Keratinocyte (primary cell): ENCODE measurements around the gene KCNMA1. TPM values are rescaled to one million over a fixed set of nuclear protein-coding genes. Genes with fewer than 3 reads are reported as not detected.

ENCODE experiments used
- DNase-seq: peaks from one replicate; pipeline ENCODE4 v3.0.0-alpha.2; 2011; ENCODE audit warnings: low read depth, missing footprints, low spot score
- FAIRE-seq: peaks from 2 replicates; lab custom pipeline; 2011; peaks lifted over from hg19 to GRCh38; lab: Jason Lieb, UNC
- H2AFZ ChIP-seq: 2 replicates; pipeline ENCODE4 v1.6.0; 2012; ENCODE audit warnings: low read length, control low read depth, inconsistent platforms; ENCODE audit not compliant: control insufficient read depth
- H3K27ac ChIP-seq: 2 replicates; pipeline ENCODE4 v1.5.1; 2011; ENCODE audit warnings: low read length; ENCODE audit not compliant: control insufficient read depth, insufficient read depth
- H3K27me3 ChIP-seq: 3 replicates; pipeline ENCODE4 v1.6.0; 2011; ENCODE audit warnings: low read length; ENCODE audit not compliant: control insufficient read depth, insufficient read depth; ENCODE audit errors: extremely low read depth
- H3K36me3 ChIP-seq, 2 experiments: 2 replicates in 1 of 2; 3 replicates in 1 of 2; pipeline ENCODE4 v1.5.1; 2011; ENCODE audit warnings: low read length in 2 of 2, mild to moderate bottlenecking in 1 of 2; ENCODE audit not compliant: control insufficient read depth in 2 of 2, insufficient read depth in 2 of 2; ENCODE audit errors: extremely low read depth in 1 of 2
- H3K4me1 ChIP-seq: 3 replicates; pipeline ENCODE4 v1.5.1; 2011; ENCODE audit warnings: low read length; ENCODE audit not compliant: control insufficient read depth, insufficient read depth; ENCODE audit errors: extremely low read depth
- H3K4me2 ChIP-seq: 3 replicates; pipeline ENCODE4 v1.6.0; 2011; ENCODE audit warnings: low read depth, low read length; ENCODE audit not compliant: control insufficient read depth, insufficient read depth; ENCODE audit errors: extremely low read depth
- H3K4me3 ChIP-seq, 3 experiments: fragments of 200-600 bp in 1 of 3; sonication (generic) in 1 of 3; 2 replicates in 2 of 3; 3 replicates in 1 of 3; pipeline ENCODE4 v1.5.1; 2011 to 2016; ENCODE audit warnings: low read length in 3 of 3, mild to moderate bottlenecking in 3 of 3, control low read depth in 2 of 3, inconsistent platforms in 1 of 3, low read depth in 1 of 3, mixed read lengths in 1 of 3, mixed run types in 1 of 3, moderate library complexity in 1 of 3; ENCODE audit not compliant: control insufficient read depth in 2 of 3, insufficient read depth in 2 of 3; ENCODE audit errors: extremely low read depth in 1 of 3
- H3K79me2 ChIP-seq: 2 replicates; pipeline ENCODE4 v1.6.0; 2012; ENCODE audit warnings: low read length; ENCODE audit not compliant: control insufficient read depth, insufficient read depth
- H3K9ac ChIP-seq: 3 replicates; pipeline ENCODE4 v1.6.0; 2011; ENCODE audit warnings: low read length; ENCODE audit not compliant: control insufficient read depth, insufficient read depth; ENCODE audit errors: extremely low read depth
- H3K9me1 ChIP-seq: 3 replicates; pipeline ENCODE4 v1.6.0; 2011; ENCODE audit warnings: low read length; ENCODE audit not compliant: control insufficient read depth, insufficient read depth; ENCODE audit errors: extremely low read depth
- H3K9me3 ChIP-seq: 2 replicates; pipeline ENCODE4 v1.5.1; 2012; ENCODE audit warnings: low read depth, low read length; ENCODE audit not compliant: control insufficient read depth
- H4K20me1 ChIP-seq: 3 replicates; pipeline ENCODE4 v1.6.0; 2011; ENCODE audit warnings: low read length; ENCODE audit not compliant: control insufficient read depth, insufficient read depth; ENCODE audit errors: extremely low read depth
- CTCF ChIP-seq, 3 experiments: IDR thresholded peaks in 1 of 3; conservative IDR thresholded peaks in 1 of 3; optimal IDR thresholded peaks in 1 of 3; 2 replicates in 2 of 3; 3 replicates in 1 of 3; pipeline versions ENCODE3 to v1.5.1; 2011; ENCODE audit warnings: low read length in 3 of 3, mild to moderate bottlenecking in 3 of 3, moderate library complexity in 2 of 3, control low read depth in 1 of 3, inconsistent platforms in 1 of 3; ENCODE audit not compliant: insufficient read depth in 2 of 3; ENCODE audit errors: extremely low read depth in 1 of 3
- EZH2 ChIP-seq: IDR thresholded peaks from one replicate; pipeline ENCODE4 v1.6.1; 2012; ENCODE audit warnings: inconsistent platforms, mild to moderate bottlenecking, low read length, moderate library complexity
- dilution Hi-C: fragments of 300-500 bp; cut with MboI; formaldehyde crosslinking; loops from one replicate; pipeline ENCODE4 v1.7.0; 2020; ENCODE audit warnings: low sequenced_read_pairs; ENCODE audit not compliant: extremely low pct_ligation_motif_present
- polyA plus RNA-seq, 5 experiments: library from polyadenylated mRNA; depleted of rRNA in 3 of 5; stranded (reverse) in 3 of 5; stranded (forward) in 1 of 5; unstranded in 1 of 5; fragments of >200 nt; gene quantifications; 1 replicate in 1 of 5; 2 replicates in 3 of 5; 3 replicates in 1 of 5; pipeline versions ENCODE4 v1.2.1 to v1.2.3, GENCODE V29; 2011 to 2012; ENCODE audit warnings: missing spikeins in 2 of 5, low read depth in 1 of 5, low replicate concordance in 1 of 5

The KCNMA1 gene
- polyA plus RNA-seq, 1 donor (not counting 4 experiments of a cell fraction or from before 2014, with no cell fraction given) = 6.3 TPM

DNA sequence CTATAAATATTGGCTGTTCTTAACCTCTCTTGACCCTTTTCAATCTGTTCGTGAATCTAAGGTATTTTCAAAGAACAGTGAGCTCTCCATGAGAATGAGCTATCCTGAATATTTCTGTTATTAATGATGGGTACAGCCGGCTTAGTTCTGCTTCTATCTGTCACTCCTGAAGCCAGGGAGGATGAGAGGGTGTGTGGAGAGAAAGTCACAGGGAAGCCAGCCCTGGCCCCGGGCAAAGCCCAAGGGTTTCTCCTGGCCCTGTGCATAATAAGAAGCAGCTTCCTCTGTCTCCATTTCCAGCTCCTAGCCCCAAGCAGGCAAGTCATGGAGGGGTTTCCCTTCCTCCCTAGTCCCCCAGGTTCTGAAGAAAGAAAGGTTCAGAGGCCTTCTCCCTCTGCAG, 151.1 kb downstream of the KCNMA1 start:
- H3K4me1 ChIP-seq = no peaks in the 10 kb centered on the region
- dilution Hi-C loops = no loop called here
- no peaks in the 10 kb centered on the region for H4K20me1 ChIP-seq
- no peak for TF ChIP-seq CTCF (optimal IDR thresholded peaks at IDR 0.05 in 1 of 3, IDR thresholded peaks at IDR 0.05 in 1 of 3, conservative IDR thresholded peaks at IDR 0.05 in 1 of 3; ENCODE audit: extremely low read depth in 1 of 3, insufficient read depth in 2 of 3, low read length in 3 of 3)
- TF ChIP-seq EZH2 = no peak
- H3K36me3 ChIP-seq = no peaks in the 10 kb centered on the region
- H3K9ac ChIP-seq = no peak overlapping the region
- H3K79me2 ChIP-seq = no peaks in the 10 kb centered on the region
- H3K27ac ChIP-seq = no peak overlapping the region
- H3K4me3 ChIP-seq = no peak overlapping the region
- H3K9me3 ChIP-seq = no peaks in the 10 kb centered on the region
- DNase-seq (no peak), FAIRE-seq (no peak)
- no peaks in the 10 kb centered on the region for H3K27me3 ChIP-seq
- H2AFZ ChIP-seq = no peak overlapping the region
- no peak overlapping the region for H3K4me2 ChIP-seq
- no peaks in the 10 kb centered on the region for H3K9me1 ChIP-seq

DNA sequence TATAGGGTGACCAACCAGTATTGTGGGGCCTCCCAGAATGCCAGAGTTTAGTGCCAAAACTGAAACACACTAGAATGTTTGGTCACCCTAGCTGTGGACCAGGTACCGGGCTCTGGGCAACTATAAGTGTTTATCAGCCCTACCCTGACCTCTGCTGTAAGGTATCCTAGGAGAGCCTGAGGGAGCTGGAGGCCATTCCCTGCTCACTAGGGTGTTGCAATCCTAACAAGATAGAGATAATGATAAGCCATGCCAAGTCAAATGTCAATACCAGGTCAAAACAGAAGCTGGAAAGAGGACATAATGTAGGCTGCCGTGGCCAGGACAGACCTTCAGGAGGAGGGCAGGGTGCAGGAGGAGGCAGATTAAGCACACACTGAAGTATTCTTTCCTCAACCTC, 151.8 kb downstream of the KCNMA1 start:
- no peaks in the 10 kb centered on the region for H3K9me3 ChIP-seq
- H3K27ac ChIP-seq = no peak overlapping the region
- H3K36me3 ChIP-seq = no peaks in the 10 kb centered on the region
- DNase-seq (no peak), FAIRE-seq (no peak)
- no peaks in the 10 kb centered on the region for H3K79me2 ChIP-seq
- no peak overlapping the region for H3K4me2 ChIP-seq
- no peaks in the 10 kb centered on the region for H4K20me1 ChIP-seq
- H2AFZ ChIP-seq = no peak overlapping the region
- no peak overlapping the region for H3K4me3 ChIP-seq
- H3K9me1 ChIP-seq = no peaks in the 10 kb centered on the region
- dilution Hi-C loops = no loop called here
- no peaks in the 10 kb centered on the region for H3K4me1 ChIP-seq
- H3K27me3 ChIP-seq = no peaks in the 10 kb centered on the region
- TF ChIP-seq EZH2 = no peak
- no peak for TF ChIP-seq CTCF (optimal IDR thresholded peaks at IDR 0.05 in 1 of 3, IDR thresholded peaks at IDR 0.05 in 1 of 3, conservative IDR thresholded peaks at IDR 0.05 in 1 of 3; ENCODE audit: extremely low read depth in 1 of 3, insufficient read depth in 2 of 3, low read length in 3 of 3)
- no peak overlapping the region for H3K9ac ChIP-seq
